Neural cell (in vitro differentiated cells): Measurements from ENCODE around the gene KIF13A. TPM values are rescaled to one million over a fixed set of nuclear protein-coding genes. Genes with fewer than 3 reads are reported as not detected.
"Not testable (repeated sequence)": the region's sequence is repeated elsewhere in the genome, so short reads cannot be mapped to it uniquely, and the experiment has no call there.

Source experiments
- H2AFZ ChIP-seq: fragments of 200-600, 300-800 bp; sonication (generic), shearing (Covaris generic); 2 replicates; pipeline ENCODE4 v1.6.0; 2014; ENCODE audit warnings: low read depth, mild to moderate bottlenecking, antibody characterized with exemption, low read length, moderate library complexity
- H3F3A ChIP-seq: fragments of 200-600 bp; shearing (Covaris generic); 2 replicates; pipeline ENCODE4 v1.6.1; 2016; ENCODE audit warnings: mild to moderate bottlenecking, moderate library complexity, mixed read lengths, antibody characterized with exemption, low read length; ENCODE audit not compliant: insufficient read depth, poor library complexity, severe bottlenecking
- H3K27ac ChIP-seq: fragments of 200-600, 300-800 bp; sonication (generic), shearing (Covaris generic); 2 replicates; pipeline ENCODE4 v1.5.1; 2014; ENCODE audit warnings: mild to moderate bottlenecking, low read length, moderate library complexity
- H3K27me3 ChIP-seq: fragments of 300-800, 200-600 bp; sonication (generic), shearing (Covaris generic); 2 replicates; pipeline ENCODE4 v1.6.0; 2014; ENCODE audit warnings: mild to moderate bottlenecking, low read depth, low read length, moderate library complexity; ENCODE audit not compliant: insufficient read depth
- H3K36me3 ChIP-seq: fragments of 300-800, 200-600 bp; sonication (generic), shearing (Covaris generic); 2 replicates; pipeline ENCODE4 v1.5.1; 2014; ENCODE audit warnings: mild to moderate bottlenecking, antibody characterized with exemption, low read length, moderate library complexity; ENCODE audit not compliant: insufficient read depth
- H3K4me2 ChIP-seq: fragments of 300-800, 200-600 bp; sonication (generic), shearing (Covaris generic); 2 replicates; pipeline ENCODE4 v1.6.0; 2014; ENCODE audit warnings: mild to moderate bottlenecking, low read length
- H3K4me3 ChIP-seq: fragments of 300-800, 200-600 bp; sonication (generic), shearing (Covaris generic); 2 replicates; pipeline ENCODE4 v1.5.1; 2014; ENCODE audit warnings: mild to moderate bottlenecking, low read length, moderate library complexity
- H3K79me2 ChIP-seq: fragments of 200-600 bp; shearing (Covaris generic); replicated peaks from 2 replicates; pipeline ENCODE4 v1.6.0; 2014; ENCODE audit warnings: mild to moderate bottlenecking, low read length, moderate library complexity; ENCODE audit not compliant: insufficient read depth
- H3K9ac ChIP-seq: fragments of 300-800, 200-600 bp; sonication (generic), shearing (Covaris generic); 2 replicates; pipeline ENCODE4 v1.6.1; 2016; ENCODE audit warnings: mild to moderate bottlenecking, low read length, mixed read lengths
- H3K9me2 ChIP-seq: fragments of 200-600 bp; shearing (Covaris generic); 2 replicates; pipeline ENCODE4 v1.6.1; 2016; ENCODE audit warnings: mild to moderate bottlenecking, low read length, mixed read lengths; ENCODE audit not compliant: insufficient read depth
- H3K9me3 ChIP-seq: fragments of 200-600, 300-800 bp; sonication (generic), shearing (Covaris generic); 2 replicates; pipeline ENCODE4 v1.6.1; 2016; ENCODE audit warnings: mild to moderate bottlenecking, mixed run types, low read length, moderate library complexity, mixed read lengths
- H4K20me1 ChIP-seq: fragments of 200-600 bp; shearing (Covaris generic); 2 replicates; pipeline ENCODE4 v1.6.1; 2016; ENCODE audit warnings: mild to moderate bottlenecking, mixed run types; ENCODE audit not compliant: insufficient read depth
- EP300 ChIP-seq: fragments of 450-650 bp; conservative IDR thresholded peaks from 2 replicates; pipeline ENCODE4 v1.6.1; 2014; ENCODE audit warnings: antibody characterized with exemption, mild to moderate bottlenecking, moderate library complexity; ENCODE audit not compliant: poor library complexity, severe bottlenecking
- EZH2 ChIP-seq: fragments of 200-600, 300-800 bp; shearing (Covaris generic), sonication (generic); IDR thresholded peaks from 2 replicates; pipeline ENCODE4 v1.6.1; 2014; ENCODE audit warnings: antibody characterized with exemption, low read length, borderline replicate concordance, mild to moderate bottlenecking; ENCODE audit not compliant: insufficient read depth, poor library complexity, severe bottlenecking
- MXI1 ChIP-seq: fragments of 450-650 bp; conservative IDR thresholded peaks from 2 replicates; pipeline ENCODE4 v1.6.1; 2014; ENCODE audit warnings: antibody characterized with exemption, mild to moderate bottlenecking; ENCODE audit not compliant: poor library complexity, severe bottlenecking
- POLR2AphosphoS5 ChIP-seq: IDR thresholded peaks from 2 replicates; pipeline ENCODE4 v1.6.1; 2012
- RAD21 ChIP-seq: fragments of 450-650 bp; conservative IDR thresholded peaks from 2 replicates; pipeline ENCODE4 v1.6.1; 2014; ENCODE audit warnings: antibody characterized with exemption, mild to moderate bottlenecking, moderate library complexity
- SMC3 ChIP-seq: fragments of 450-650 bp; conservative IDR thresholded peaks from 2 replicates; pipeline ENCODE4 v1.6.1; 2014; ENCODE audit warnings: antibody characterized with exemption, mild to moderate bottlenecking, moderate library complexity; ENCODE audit not compliant: poor library complexity
- TAF1 ChIP-seq: IDR thresholded peaks from 2 replicates; pipeline ENCODE4 v1.6.1; 2012; ENCODE audit warnings: low read depth
- polyA plus RNA-seq: library from polyadenylated mRNA; depleted of rRNA; stranded (reverse); fragments of >200 nt; gene quantifications from 2 replicates; pipeline ENCODE4 v1.2.3, GENCODE V29; 2014
- TF ChIP-seq, protein P1 (sequence below): IDR thresholded peaks from 2 replicates; pipeline ENCODE4 v1.6.1; 2012; ENCODE audit warnings: borderline replicate concordance
- TF ChIP-seq, protein P2 (sequence below): fragments of 450-650 bp; IDR thresholded peaks from 2 replicates; pipeline ENCODE4 v1.5.1; 2014; ENCODE audit warnings: antibody characterized with exemption, mild to moderate bottlenecking, moderate library complexity; ENCODE audit not compliant: poor library complexity, severe bottlenecking

Gene KIF13A
- polyA plus RNA-seq, 1 donor from 2014 or later: 9.4 TPM

DNA sequence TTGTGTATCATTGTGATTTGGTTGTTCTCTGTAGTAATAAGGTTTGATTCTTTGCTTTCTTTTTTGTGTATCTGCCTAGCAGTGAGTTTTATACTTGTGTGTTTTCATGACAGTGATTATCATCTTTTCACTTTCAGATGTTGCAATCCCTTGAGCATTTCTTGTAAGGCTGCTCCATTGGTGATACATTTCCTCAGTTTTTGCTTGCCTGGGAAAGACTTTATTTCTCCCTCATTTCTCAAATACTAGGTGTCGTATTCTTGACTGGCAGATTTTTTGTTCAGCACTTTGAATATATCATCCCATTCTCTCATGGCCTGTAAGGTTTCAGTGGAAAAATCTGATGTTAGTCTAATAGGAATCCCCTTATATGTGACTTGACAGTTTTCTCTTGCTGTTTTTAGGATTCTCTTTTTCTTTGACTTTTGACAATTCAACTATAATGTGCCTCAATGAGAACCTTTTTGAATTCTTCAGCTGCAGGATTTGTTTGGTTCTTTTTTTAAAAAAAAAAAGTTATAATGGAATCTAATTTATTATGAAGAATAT, 249.7 kb downstream of the KIF13A start:
- H3K9ac ChIP-seq: no peak overlapping the region
- TF ChIP-seq EP300 (no peak), TAF1 (no peak), EZH2 (no peak), SMC3 (no peak), MXI1 (no peak), POLR2AphosphoS5 (no peak), RAD21 (no peak)
- TF ChIP-seq, protein P1, sequence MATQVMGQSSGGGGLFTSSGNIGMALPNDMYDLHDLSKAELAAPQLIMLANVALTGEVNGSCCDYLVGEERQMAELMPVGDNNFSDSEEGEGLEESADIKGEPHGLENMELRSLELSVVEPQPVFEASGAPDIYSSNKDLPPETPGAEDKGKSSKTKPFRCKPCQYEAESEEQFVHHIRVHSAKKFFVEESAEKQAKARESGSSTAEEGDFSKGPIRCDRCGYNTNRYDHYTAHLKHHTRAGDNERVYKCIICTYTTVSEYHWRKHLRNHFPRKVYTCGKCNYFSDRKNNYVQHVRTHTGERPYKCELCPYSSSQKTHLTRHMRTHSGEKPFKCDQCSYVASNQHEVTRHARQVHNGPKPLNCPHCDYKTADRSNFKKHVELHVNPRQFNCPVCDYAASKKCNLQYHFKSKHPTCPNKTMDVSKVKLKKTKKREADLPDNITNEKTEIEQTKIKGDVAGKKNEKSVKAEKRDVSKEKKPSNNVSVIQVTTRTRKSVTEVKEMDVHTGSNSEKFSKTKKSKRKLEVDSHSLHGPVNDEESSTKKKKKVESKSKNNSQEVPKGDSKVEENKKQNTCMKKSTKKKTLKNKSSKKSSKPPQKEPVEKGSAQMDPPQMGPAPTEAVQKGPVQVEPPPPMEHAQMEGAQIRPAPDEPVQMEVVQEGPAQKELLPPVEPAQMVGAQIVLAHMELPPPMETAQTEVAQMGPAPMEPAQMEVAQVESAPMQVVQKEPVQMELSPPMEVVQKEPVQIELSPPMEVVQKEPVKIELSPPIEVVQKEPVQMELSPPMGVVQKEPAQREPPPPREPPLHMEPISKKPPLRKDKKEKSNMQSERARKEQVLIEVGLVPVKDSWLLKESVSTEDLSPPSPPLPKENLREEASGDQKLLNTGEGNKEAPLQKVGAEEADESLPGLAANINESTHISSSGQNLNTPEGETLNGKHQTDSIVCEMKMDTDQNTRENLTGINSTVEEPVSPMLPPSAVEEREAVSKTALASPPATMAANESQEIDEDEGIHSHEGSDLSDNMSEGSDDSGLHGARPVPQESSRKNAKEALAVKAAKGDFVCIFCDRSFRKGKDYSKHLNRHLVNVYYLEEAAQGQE: no peak
- TF ChIP-seq, protein P2, sequence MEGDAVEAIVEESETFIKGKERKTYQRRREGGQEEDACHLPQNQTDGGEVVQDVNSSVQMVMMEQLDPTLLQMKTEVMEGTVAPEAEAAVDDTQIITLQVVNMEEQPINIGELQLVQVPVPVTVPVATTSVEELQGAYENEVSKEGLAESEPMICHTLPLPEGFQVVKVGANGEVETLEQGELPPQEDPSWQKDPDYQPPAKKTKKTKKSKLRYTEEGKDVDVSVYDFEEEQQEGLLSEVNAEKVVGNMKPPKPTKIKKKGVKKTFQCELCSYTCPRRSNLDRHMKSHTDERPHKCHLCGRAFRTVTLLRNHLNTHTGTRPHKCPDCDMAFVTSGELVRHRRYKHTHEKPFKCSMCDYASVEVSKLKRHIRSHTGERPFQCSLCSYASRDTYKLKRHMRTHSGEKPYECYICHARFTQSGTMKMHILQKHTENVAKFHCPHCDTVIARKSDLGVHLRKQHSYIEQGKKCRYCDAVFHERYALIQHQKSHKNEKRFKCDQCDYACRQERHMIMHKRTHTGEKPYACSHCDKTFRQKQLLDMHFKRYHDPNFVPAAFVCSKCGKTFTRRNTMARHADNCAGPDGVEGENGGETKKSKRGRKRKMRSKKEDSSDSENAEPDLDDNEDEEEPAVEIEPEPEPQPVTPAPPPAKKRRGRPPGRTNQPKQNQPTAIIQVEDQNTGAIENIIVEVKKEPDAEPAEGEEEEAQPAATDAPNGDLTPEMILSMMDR: no peak
- H3K9me2 ChIP-seq: no peaks in the 10 kb centered on the region
- no peaks in the 10 kb centered on the region for H4K20me1 ChIP-seq
- H3K36me3 ChIP-seq: no peaks in the 10 kb centered on the region
- no peaks in the 10 kb centered on the region for H3K9me3 ChIP-seq
- no peaks in the 10 kb centered on the region for H3F3A ChIP-seq
- no peak overlapping the region for H2AFZ ChIP-seq
- no peak overlapping the region for H3K27ac ChIP-seq
- no peaks in the 10 kb centered on the region for H3K27me3 ChIP-seq
- H3K4me2 ChIP-seq: no peak overlapping the region
- no peak overlapping the region for H3K4me3 ChIP-seq
- H3K79me2 ChIP-seq: no peaks in the 10 kb centered on the region

DNA sequence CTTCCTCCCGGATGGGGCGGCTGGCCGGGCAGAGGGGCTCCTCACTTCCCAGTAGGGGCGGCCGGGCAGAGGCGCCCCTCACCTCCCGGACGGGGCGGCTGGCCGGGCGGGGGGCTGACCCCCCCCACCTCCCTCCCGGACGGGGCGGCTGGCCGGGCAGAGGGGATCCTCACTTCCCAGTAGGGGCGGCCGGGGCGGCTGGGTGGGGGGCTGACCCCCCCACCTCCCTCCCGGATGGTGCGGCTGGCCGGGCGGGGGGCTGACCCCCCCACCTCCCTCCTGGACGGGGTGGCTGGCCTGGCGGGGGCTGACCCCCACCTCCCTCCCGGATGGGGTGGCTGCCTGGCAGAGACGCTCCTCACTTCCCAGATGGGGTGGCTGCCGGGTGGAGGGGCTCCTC, 252.1 kb downstream of the KIF13A start:
- not testable (repeated sequence) for H3K27ac ChIP-seq, H2AFZ ChIP-seq, H3K9ac ChIP-seq, H3F3A ChIP-seq, H4K20me1 ChIP-seq, H3K9me3 ChIP-seq, H3K79me2 ChIP-seq, H3K36me3 ChIP-seq, H3K4me3 ChIP-seq, H3K27me3 ChIP-seq, H3K9me2 ChIP-seq, H3K4me2 ChIP-seq
